Mesenteric fat pad (tissue), 1 donor: ENCODE data around the gene FCHSD2. TPM values are rescaled to one million over a fixed set of nuclear protein-coding genes. Genes with fewer than 3 reads are reported as not detected.
"Not testable (repeated sequence)": the region's sequence is repeated elsewhere in the genome, so short reads cannot be mapped to it uniquely, and the experiment has no call there.

Experiments
- DNase-seq: peaks from one replicate; pipeline ENCODE4 v3.0.0-alpha.2; 2020; ENCODE audit warnings: low spot score
- total RNA-seq: library from RNA; stranded (reverse); fragmentation: NEBNext Ultra II Directional; extraction: Animal tissue kit (Norgen Biotek cat#: 25700); gene quantifications from one replicate; pipeline ENCODE4 v1.2.1, GENCODE V29; 2021
- donor health status: DM: yes; HTN: yes; CAD: no.

Gene FCHSD2
- total RNA-seq, 1 donor from 2014 or later: 54.9 TPM

DNA sequence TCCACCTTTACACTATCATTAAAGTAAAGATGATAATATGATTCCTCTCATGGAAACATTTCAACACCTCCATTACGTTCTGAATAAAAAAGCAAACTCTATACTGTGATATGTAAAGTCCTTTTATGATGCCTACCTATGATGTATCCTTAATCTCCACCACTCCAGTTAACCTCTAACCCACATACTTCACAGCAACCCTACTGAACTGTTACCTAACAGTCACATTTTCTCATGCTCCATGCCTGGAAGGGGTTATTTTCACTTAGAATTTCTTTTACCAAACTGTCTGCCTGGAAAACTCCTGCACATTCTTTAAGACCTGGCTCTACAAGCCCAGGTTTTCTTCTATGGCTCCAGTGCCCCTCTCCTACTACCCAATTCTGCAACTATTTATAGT, 129.1 kb downstream of the FCHSD2 start:
- DNase-seq: no peak

DNA sequence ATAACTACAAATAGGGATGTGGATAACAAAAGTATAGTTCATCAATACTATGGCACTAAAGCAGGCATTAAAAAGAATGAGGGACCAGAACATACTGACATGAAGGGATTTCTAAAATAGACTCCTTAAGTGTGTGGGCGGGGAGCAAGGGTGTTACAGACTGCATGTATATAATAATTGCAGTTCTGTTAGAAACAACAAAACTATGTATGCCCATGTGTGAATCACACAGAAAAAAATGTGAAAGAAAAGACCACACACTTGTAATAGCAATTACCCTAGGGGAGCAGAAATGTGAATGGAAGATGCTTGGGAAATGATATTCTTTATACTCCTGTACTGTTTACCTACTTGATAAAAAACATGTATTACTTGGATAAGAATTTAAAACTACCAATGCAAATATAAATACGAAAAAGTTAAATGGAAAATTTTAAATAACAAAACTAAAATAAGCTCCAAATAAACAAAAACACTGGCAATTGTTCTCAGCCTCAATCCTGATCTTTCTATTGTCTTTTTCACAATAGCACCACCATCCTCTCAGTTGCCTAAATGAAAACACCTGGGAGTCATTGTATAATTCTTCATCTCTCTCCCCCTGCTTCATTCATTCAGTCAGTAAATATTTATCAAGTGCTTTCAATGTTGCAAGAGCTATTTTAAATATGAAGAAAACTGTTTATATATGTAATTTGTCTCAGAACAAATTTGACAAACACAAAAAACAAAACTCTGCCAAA, 129.8 kb downstream of the FCHSD2 start:
- no peak for DNase-seq

DNA sequence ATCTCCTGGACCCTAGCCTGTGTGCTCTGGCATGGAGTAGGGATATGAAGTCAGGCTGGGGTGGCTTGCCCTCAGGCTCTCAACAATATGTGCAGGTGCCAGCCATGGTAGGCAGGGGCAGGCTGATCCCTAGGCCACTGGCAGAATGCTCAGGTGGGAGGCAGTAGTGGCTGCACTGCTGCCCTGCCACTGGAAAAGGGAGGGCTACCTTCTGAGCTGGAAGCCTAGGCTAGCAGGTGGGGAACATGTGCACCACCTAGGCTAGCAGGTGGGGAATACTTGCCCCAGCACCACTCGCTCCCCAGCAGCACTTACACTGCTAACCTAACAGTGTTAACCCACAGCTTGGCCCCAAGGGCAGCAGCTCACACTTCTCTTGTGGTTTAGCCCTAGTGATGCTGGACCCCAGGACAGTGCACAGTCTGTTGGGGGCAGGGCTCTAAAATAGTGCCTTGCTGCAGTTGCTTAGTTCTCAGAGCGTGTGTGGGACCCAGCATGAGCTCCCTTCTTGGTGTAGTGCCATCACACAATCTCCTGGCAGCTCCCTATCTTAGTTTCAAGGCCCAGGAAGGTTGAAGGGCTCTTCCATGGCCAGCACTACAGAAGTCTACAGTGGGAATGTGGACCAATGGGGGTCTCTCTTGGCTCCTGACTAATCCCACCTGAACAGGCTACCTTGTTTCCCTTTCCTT, 130.8 kb downstream of the FCHSD2 start:
- DNase-seq: no peak

DNA sequence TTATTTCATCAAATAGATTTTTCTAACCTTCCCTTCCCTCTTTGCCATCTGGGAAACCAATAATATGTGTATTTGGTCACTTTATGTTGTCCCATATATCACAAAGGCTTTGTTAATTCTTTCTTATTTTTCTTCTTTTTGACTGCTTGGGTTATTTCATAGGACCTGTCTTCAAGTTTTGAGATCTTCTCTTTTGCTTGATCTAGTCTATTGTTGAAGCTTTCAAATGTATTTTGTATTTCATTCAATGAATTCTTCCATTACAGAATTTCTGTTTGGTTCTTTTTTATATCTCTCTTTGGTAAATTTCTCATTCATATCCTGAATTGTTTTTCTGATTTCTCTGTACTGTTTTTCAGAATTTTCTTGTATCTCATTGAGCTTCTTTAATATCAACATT, 132.1 kb downstream of the FCHSD2 start:
- DNase-seq: no peak

DNA sequence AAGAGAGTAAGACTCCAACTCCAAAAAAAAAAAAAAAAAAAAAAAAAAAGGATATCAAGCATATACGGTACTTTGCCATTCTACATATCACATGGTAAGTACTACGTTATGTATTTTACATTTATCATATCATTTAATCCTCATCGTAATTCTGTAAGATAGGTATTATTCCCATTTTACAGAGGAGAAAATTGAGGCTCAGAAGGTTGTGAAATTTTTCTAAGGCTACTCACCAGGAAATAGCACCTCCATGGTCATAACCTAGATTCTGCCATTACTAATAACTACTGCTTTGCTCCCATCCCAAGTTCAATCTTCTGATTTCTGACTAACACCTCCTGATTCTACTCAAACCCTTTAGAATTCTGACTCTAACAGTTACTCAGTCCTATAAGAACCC, 138.0 kb downstream of the FCHSD2 start:
- DNase-seq: no peak

DNA sequence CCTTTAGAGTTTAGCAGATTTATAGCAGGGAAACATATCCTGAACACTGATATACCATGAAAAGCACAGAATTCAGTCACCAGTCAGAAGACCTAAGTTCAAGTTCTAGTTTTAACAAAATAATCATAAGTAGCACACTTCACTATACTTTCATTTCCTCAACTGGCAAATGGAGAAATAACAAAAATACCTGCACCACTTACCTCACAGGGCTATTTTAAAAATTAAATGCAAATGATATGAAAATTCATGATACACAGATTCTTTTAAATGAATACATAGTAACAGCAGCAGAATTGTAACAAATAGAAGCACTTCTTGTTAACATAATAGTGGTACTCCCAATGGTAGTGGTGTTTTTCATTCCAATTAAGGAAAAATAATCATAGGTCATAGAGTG, 139.0 kb downstream of the FCHSD2 start:
- DNase-seq: no peak

DNA sequence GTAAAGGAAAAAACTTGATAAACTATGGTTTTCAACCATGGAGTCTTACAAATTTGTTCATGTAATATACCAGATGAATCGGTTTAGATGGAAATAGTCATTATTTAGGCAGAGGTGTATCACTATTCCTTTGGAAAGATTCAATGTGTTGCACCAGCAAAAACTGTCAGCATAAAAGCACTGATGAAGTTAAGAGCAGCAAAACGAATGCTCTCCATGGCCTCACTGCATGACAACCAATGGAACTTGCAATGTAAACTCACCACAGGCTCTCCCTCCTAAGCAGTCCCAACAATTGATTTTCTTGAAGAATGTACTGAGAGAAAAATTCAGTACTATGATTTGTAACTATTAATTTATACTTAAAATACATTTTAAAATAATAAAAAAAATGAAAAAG, 139.9 kb downstream of the FCHSD2 start:
- no peak for DNase-seq

DNA sequence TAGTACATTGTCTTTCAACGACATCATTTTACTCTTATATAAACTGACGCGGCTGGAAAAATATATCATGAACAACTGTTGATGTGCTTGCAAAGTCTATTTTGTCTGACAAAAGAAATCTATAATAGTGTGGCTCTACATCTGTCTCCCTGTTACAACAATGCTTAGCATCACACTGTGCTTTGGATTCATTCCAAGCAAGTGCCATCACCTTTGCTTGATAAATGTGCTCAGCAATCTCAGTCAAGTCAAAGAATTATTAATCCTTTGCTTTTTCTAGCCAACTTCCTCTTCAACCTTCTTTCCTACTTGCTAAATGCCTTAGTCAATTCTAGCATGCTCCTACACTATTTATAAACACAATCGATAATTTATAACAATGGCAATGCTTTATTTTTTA, 140.5 kb downstream of the FCHSD2 start:
- no peak for DNase-seq

DNA sequence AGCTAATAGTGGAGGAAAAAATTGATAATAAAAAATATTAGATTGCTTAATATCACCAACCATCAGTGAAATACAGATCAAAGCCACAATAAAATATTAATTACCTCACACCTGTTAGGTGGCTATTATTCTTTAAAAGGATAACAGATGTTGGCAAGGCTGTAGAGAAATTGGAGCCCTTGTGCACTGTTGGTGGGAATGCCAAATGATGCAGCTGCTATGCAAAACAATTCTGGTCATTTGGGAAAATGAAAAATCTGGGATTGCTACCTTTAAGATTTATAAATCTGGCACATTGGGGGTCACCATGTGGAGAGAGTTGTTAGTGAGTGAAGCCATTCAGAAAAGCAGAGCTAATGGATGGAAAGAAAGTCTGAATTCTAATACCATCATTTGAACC, 143.4 kb downstream of the FCHSD2 start:
- no peak for DNase-seq

DNA sequence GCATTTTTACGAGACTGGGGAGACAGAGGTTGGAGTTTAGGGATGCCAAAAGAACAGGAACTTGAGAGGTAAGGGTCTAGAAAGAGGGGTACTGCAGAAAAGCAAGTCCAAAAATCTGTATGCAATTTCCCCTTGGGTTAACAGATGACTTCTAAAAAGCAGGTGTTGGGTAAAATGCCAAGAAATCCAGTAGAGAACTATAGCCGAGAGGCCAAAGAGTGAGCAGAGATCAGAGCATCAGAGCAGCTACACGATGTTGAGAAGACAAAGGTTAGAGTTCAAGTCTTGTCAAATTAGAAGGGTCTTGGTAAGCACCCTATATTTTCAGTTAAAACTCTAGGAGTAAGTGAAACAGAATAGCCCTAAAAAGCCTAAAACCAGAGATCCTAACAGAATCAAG, 145.2 kb downstream of the FCHSD2 start:
- no peak for DNase-seq

DNA sequence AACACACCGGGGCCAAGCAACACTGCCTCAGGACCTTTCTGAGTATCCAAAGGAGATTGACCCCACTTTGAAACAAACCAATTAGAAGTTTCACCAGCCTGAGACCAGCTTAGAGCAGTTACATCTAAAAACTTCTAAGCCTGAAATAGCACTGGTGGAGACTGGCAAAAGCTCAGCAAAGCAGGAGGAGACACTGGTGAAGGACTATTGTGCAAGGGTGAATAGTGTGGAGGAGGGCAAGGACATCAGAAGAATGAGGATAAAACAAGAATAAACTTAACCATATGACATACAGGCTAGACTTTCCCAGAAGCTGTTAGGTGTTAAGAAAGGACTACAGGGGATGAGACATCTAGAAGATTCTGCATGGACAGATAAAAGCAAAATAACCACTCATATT, 152.4 kb downstream of the FCHSD2 start:
- DNase-seq: no peak

DNA sequence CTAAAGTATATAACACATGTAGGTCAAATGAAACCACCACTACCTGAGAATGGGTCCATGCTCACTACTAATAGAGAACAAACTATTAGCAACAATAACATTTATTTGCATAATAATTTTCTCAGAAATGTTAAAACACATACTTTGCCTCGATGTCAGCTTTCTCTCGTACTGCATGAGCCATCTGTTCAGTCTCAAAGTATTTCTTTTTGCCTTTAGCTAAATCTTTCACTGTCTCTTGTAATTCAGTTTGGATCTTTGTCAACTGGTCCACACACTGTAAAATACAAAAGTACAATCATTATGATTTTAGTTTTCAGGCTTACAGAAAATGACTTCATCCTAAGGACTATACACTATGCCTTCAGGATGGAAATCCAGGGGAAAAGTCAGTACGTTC, 153.3 kb downstream of the FCHSD2 start:
- DNase-seq: no peak

DNA sequence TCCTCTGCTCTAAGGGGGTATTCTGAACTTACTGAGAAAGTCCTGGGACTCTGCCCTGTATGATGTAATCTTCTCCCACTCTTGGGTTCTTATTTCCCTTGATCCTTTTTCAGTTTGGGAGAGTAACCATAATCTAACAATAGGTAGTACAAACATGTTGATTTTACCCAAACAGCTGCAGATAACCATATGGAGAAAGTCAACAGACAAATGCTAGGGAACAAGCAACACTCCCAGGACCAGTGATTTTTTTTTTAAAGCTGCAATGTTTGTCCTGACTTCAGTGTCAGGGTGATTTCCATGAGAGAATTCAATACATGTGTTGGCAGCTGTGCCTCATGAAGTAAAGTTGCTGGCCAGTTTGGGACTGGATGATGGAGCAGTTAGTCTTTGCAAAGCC, 156.5 kb downstream of the FCHSD2 start:
- no peak for DNase-seq

DNA sequence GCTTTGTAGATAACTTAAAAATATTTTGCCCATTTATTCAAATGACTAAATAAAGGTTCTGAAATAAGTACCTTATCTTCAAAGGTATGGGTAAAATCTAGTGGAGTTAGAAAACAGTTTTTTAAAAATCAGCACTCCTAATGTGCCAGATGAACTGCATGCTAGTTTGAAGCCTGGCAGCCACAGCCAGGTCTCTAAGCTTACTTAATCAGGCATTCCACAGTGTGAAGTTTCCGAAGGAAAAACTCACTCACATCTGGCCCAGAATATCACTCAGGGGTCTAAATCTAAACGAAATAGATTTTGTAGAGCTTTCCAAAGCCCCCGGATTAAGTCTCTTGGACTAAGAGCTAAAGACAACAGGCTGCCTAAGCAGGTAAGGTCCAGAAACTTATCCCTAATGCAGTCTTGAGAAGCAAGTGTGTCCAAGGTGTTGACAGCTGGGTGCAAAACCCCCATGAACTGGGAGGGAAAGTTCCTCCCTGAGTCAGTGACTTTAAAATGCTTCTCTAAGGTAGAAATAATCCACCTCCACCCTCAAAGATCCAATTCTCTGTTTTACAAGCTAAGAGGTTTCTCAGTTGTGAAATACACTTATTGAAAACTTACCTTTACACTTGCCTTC, 157.6 kb downstream of the FCHSD2 start:
- no peak for DNase-seq

DNA sequence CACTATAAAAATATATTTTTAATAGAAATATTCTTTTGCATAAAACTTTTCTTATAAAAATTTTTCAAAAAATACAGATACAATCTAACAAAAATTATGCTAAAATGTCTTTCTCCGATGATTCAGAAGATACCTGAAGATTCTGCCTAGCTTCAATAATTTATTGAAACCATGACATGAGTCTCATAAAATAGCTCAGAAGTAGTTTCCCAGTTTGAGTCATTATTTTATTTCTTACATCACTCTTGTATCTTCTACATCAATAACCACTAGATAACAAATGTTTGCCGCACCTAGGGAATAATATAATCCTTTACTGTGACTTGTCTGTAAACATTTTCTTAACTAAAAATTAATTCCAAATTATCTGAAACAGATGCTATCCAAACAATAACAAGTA, 158.6 kb downstream of the FCHSD2 start:
- no peak for DNase-seq

DNA sequence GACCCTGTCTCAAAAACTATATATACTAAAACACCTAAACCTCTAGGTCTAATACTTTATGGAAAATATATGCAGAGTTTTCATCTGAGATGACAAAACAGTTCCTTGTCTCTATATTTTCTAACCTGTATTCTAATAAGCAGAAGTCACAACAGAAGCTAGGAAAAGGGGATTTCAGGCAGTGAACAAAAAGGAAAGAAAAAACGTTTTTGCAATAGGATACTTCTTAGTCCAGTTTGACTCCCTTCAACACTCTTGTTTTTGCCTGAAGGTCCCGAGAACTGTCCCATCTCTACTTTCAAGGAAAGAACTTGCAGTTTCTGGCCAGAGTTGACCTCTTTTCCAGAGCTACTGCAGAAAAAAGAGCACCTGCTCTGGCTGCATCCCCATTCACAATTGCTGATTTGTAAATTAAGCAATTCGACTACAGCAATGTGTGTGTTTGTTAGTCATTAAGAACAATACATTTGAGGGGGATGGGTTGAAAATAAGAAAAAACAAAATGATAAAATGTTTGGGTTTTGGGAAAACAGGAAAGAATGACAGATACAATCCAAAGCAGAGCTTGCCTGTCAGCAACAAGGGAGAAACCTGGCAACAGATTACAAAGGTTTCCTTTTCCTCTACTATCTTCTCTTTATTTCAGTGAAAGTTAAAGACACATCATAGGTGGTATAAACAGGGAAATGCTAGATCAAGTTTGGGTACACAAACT, 160.0 kb downstream of the FCHSD2 start:
- DNase-seq: no peak

DNA sequence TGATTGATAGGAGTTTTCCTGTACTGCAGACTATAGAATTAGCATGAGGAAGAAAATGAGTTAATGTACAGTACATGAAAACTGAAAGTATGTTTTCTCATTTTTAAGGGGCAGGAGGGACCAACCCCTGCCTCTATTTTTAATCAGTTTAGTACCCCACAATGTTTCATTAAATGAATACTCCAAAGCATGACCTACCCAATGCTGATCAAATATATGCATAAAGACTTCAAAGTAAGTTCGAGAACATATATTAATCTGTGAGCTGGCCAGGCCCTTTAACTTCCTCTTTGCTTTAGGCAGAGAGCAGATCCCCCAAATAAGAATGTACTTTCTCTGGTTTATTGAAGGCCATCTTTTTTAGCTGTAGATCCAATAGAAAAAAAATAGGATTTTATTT, 161.0 kb downstream of the FCHSD2 start:
- no peak for DNase-seq

DNA sequence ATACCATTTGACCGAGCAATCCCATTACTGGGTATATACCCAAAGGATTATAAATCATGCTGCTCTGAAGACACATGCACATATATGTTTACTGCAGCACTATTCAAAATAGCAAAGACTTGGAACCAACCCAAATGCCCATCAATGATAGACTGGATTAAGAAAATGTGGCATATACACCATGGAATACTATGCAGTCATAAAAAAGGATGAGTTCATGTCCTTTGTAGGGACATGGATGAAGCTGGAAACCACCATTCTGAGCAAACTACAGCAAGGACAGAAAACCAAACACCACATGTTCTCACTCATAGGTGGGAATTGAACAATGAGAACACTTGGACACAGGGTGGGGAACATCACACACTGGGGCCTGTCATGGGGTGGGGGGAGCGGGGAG, 164.3 kb downstream of the FCHSD2 start:
- not testable (repeated sequence) for DNase-seq

DNA sequence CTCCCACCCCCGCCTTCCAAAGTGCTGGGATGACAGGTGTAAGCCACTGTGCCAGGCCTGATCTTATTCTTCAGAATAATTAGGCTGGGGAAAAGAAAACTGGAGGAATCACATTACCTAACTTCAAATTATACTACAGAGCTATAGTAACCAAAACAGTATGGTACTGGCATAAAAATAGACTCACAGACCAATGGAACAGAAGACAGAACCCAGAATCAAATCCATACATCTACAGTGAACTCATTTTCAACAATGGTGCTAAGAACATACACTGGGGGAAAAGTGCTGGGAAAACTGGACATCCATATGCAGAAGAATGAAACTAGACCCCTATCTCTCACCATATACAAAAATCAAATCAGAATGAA, 165.6 kb downstream of the FCHSD2 start:
- DNase-seq: not testable (repeated sequence)

DNA sequence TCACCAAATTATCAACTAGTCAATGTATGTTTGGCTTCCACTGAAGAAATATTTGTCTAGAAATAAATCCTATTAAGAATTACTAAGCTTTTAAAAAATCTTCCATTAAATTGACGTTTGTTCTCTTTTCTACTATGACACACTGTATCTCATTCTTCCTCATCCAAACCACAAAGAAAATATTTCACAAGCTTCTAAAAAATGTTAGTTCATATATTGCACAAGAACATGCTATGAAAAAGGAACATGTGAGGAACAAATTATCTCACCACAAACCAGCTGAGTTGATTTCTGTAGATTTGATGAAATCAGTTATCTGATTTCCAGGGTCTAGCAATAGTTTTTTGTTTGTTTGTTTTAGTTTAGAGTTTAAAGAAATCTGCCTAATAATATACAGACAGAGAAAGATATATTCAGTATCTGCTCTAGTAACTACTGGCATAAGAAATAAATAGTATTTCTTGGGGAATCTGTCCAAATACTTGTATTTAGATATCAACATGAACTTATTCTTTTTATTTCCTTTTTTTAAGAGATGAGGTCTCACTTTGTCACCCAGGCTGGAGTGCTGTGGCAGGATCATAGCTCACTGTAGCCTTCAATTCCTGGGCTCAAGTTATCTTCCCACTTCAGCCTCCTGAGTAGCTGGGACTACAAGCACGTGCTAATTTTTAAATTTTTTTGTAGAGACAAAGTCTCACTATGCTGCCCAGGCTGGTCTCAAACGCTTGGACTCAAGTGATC, 166.2 kb downstream of the FCHSD2 start:
- DNase-seq: no peak

DNA sequence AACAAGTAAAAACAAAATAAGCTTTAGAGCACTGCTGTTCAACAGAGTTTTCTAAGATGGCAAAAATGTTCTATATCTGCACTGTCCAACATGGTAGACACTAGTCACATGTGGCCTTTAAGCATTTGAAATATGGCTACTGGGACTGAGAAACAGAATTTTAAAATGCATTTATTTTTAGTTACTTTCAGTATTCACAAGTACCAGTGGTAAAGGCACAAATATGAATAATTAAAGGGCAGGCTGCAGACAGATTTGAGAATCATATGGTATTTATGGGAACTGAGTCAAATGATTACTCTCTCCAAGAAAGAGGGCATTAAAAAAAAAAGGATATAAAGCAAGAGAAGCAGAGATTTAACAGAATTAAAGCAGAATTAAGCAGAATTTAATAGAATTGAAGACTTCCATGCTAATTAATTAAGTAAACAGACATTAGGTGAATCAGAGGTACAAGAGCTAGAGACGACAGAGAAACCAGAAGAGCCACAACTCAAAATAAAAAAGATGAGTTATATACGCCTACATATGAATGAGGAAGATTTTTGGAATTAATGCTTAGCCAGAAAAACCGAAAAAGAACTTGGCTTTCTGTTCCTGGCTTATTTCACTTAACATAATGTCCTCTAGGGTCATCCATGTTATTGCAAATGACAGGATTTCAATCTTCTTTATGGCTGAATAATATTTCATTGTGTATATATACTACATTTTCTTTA, 167.5 kb downstream of the FCHSD2 start:
- no peak for DNase-seq
